ENCODE measurements around the gene ESR2. TPM values are rescaled to one million over a fixed set of nuclear protein-coding genes. Genes with fewer than 3 reads are reported as not detected.
A peak's percentile ranks its signal among the peaks of the same experiment; 100 is the strongest.

The ESR2 gene
- total and polyA plus RNA-seq, 8 donors = 0.21 to 3.0 (median 2.0) TPM

DNA sequence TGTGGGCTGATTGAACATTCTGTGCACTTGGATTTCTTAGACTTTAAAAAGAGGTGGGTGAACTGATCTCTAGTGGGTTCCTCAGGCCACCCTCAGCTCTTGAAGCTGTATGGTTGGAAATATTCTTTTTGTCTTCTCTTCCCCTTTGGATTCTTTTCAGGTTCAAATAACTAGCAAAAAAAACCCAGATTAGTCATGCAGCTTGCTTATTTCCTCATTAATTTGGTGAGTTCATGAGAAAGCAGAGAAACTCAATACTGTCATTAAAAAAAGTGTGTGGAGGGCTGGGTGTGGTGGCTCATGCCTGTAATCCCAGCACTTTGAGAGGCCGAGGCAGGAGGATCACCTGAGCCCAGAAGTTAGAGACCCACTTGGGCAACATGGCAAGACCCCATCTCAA lies 183.4 kb downstream of the ESR2 start:
- H3K27ac ChIP-seq = no peak overlapping the region
- no peaks in the 10 kb centered on the region for H3K9me3 ChIP-seq
- H3K27me3 ChIP-seq = no peaks in the 10 kb centered on the region
- DNase-seq (no peak), ATAC-seq (no peak)
- TF ChIP-seq CTCF (IDR thresholded peaks at IDR 0.05) = no peak
- H3K4me3 ChIP-seq = no peak overlapping the region
- intact Hi-C loops (cut with DNase I) = no loop called here
- H3K36me3 ChIP-seq = peaks cover 0 to 43% of the 10 kb centered on the region in 2 donors
- no peaks in the 10 kb centered on the region for H3K4me1 ChIP-seq

DNA sequence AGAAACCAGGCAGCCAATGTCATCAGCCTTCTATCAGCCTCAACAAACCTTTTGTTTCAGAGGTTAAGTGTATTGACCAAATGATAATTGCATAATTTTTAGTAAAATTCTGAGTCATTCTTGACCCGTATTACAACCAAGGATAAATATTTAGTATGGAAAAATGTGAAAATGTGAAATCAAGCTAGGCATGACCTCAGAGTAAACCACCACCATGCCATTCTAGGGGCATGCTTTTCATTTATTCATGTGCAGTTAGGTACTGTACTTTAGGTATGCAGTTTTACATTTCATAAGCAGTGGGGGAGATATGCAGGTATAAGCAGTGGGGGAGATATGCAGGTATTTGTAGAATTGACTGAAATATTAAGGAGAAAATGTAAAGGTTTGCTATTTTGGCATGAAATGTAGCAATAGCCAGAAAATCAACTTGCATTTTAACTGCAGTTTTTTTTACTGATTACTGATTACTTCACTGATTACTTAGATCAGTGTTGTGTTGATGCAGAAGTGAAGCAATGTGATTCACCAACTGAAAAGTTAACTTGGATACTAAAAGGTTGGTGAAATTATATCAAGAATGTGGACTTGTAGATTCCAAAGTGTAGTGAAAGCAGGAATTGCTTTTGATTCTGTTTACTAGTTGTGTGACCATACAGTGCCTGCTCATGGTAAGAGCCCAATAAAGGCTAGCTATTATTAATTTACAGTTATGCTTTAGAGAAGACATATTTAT lies 184.2 kb downstream of the ESR2 start:
- Histone ChIP-seq H3K4me3 (no peak overlapping the region), H3K9me3 (no peaks in the 10 kb centered on the region), H3K4me1 (no peaks in the 10 kb centered on the region), H3K27ac (no peak overlapping the region), H3K36me3 (peaks cover 0 to 37% of the 10 kb centered on the region in 2 donors), H3K27me3 (no peaks in the 10 kb centered on the region)
- no peak for DNase-seq
- TF ChIP-seq CTCF (IDR thresholded peaks at IDR 0.05) = no peak
- ATAC-seq = no peak
- intact Hi-C loops (cut with DNase I) = no loop called here

DNA sequence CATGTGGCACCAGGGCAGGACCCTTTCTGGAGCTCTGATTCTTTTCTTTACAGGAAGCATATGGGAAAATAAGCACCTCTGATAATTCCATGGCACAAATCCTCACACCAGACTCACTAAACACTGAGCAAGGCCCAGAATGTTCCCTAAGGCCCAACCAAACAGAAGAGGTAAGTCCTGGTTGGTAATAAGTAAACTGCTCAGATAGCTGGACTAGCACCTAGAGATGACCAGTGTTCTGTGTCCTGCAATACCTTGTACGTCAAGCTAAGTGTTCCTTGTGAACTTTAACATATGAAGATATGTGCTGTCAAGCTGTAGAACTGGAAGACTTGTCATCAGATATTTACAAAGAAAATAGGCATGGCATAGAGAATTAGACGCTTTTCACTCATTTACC lies 186.7 kb downstream of the ESR2 start:
- H3K27ac ChIP-seq = no peak overlapping the region
- DNase-seq (no peak), ATAC-seq (no peak)
- H3K27me3 ChIP-seq = no peaks in the 10 kb centered on the region
- H3K9me3 ChIP-seq = no peaks in the 10 kb centered on the region
- no peak for TF ChIP-seq CTCF (IDR thresholded peaks at IDR 0.05)
- intact Hi-C loops (cut with DNase I) = no loop called here
- peaks cover 0 to 36% of the 10 kb centered on the region in 2 donors for H3K36me3 ChIP-seq
- H3K4me1 ChIP-seq = no peaks in the 10 kb centered on the region
- H3K4me3 ChIP-seq = no peak overlapping the region

- H3K36me3 ChIP-seq = peaks cover 0 to 33% of the 10 kb centered on the region in 2 donors
- no peaks in the 10 kb centered on the region for H3K4me1 ChIP-seq
- intact Hi-C loops (cut with DNase I) = no loop called here
- no peak overlapping the region for H3K27ac ChIP-seq
- no peaks in the 10 kb centered on the region for H3K9me3 ChIP-seq
- no peak overlapping the region for H3K4me3 ChIP-seq
- ATAC-seq (peak; percentile 39), DNase-seq (no peak)
- no peak for TF ChIP-seq CTCF (IDR thresholded peaks at IDR 0.05)
- no peaks in the 10 kb centered on the region for H3K27me3 ChIP-seq
These were observed 196.1 kb downstream of the ESR2 start for GRCh38 chr14:64098120-64098519.

- no peak for TF ChIP-seq CTCF (IDR thresholded peaks at IDR 0.05)
- no peak overlapping the region for H3K4me3 ChIP-seq
- intact Hi-C loops (cut with DNase I) = no loop called here
- no peaks in the 10 kb centered on the region for H3K9me3 ChIP-seq
- ATAC-seq (peak; percentile 24), DNase-seq (peak in 2 of 4 donors; percentile 20 to 38)
- no peaks in the 10 kb centered on the region for H3K27me3 ChIP-seq
- no peaks in the 10 kb centered on the region for H3K4me1 ChIP-seq
- no peak overlapping the region for H3K27ac ChIP-seq
- peaks cover 0 to 29% of the 10 kb centered on the region in 2 donors for H3K36me3 ChIP-seq
These were observed 198.6 kb downstream of the ESR2 start for GRCh38 chr14:64095620-64096019.

Measured in left lung (tissue), 10 donors.